HepG2 (cell line): Measurements from ENCODE around the gene EIF4G3. TPM values are rescaled to one million over a fixed set of nuclear protein-coding genes. Genes with fewer than 3 reads are reported as not detected.

Experiments used
- ATAC-seq: fragments of 200-7000 bp; cut with Tn5 transposase; 3 replicates; pipeline ENCODE4 v1.9.1; 2020; ENCODE audit warnings: mild to moderate bottlenecking, moderate library complexity
- BruUV-seq: library from RNA; stranded (reverse); fragments of 400-500 nt; replicated peaks from 2 replicates; lab custom pipeline; 2021; lab: Mats Ljungman, UMichigan
- CTCF ChIA-PET: fragments of 300-600 bp; formaldehyde crosslinking; extraction: SDS; loops from one replicate; lab custom pipeline; 2021; ENCODE audit warnings: low total read pairs, inconsistent platforms, low intra/inter-chr PET ratio; lab: Yijun Ruan, JAX
- POLR2A ChIA-PET: fragments of 350-600 bp; sonication (Branson Sonifier 250); formaldehyde crosslinking; loops from one replicate; lab custom pipeline; 2020; ENCODE audit warnings: antibody characterized with exemption, inconsistent platforms; lab: Yijun Ruan, JAX
- DNase-seq: peaks from one replicate; pipeline ENCODE4 v3.0.0-alpha.2; 2015; ENCODE audit warnings: low spot score
- FAIRE-seq: peaks from 3 replicates; lab custom pipeline; 2011; peaks lifted over from hg19 to GRCh38; lab: Jason Lieb, UNC
- H2AFZ ChIP-seq: one replicate; pipeline ENCODE4 v1.6.1; 2011; ENCODE audit warnings: low read length, inconsistent platforms
- H3K27ac ChIP-seq: fragments of 300-600 bp; 3 replicates; pipeline ENCODE4 v1.8.0; 2011; ENCODE audit warnings: mixed run types, mild to moderate bottlenecking, mixed read lengths, low read length, inconsistent platforms; ENCODE audit not compliant: insufficient read depth; ENCODE audit errors: extremely low read length
- H3K27me3 ChIP-seq, 2 experiments: fragments of 200-600 bp in 1 of 2; 2 replicates in 1 of 2; 3 replicates in 1 of 2; pipeline versions ENCODE4 v1.6.0 to v1.8.0; 2011; ENCODE audit warnings: low read length in 2 of 2, mild to moderate bottlenecking in 2 of 2, moderate library complexity in 2 of 2, inconsistent platforms in 1 of 2; ENCODE audit not compliant: insufficient read depth in 2 of 2, control insufficient read depth in 1 of 2
- H3K36me3 ChIP-seq, 2 experiments: fragments of 200-600 bp in 1 of 2; replicated peaks in 1 of 2; 2 replicates in 1 of 2; 3 replicates in 1 of 2; pipeline versions ENCODE4 v1.5.1 to v1.8.0; 2011; ENCODE audit warnings: low read length in 2 of 2, inconsistent platforms in 1 of 2; ENCODE audit not compliant: insufficient read depth in 2 of 2, control insufficient read depth in 1 of 2
- H3K4me1 ChIP-seq: 2 replicates; pipeline ENCODE4 v1.5.1; 2012; ENCODE audit warnings: low read length, inconsistent platforms; ENCODE audit not compliant: insufficient read depth
- H3K4me2 ChIP-seq: 2 replicates; pipeline ENCODE4 v1.6.0; 2011; ENCODE audit warnings: low read depth, low read length, inconsistent platforms
- H3K4me3 ChIP-seq, 3 experiments: fragments of 200-600 bp in 1 of 3; sonication (generic), shearing (Covaris generic) in 1 of 3; replicated peaks in 1 of 3; 2 replicates each; pipeline ENCODE4 v1.5.1; 2011 to 2016; ENCODE audit warnings: low read length in 3 of 3, inconsistent platforms in 2 of 3, low read depth in 2 of 3, mild to moderate bottlenecking in 2 of 3, control low read depth in 1 of 3, mixed read lengths in 1 of 3; ENCODE audit not compliant: insufficient read depth in 1 of 3
- H3K79me2 ChIP-seq: one replicate; pipeline ENCODE4 v1.6.1; 2011; ENCODE audit warnings: low read length, inconsistent platforms; ENCODE audit not compliant: insufficient read depth
- H3K9ac ChIP-seq: 2 replicates; pipeline ENCODE4 v1.6.0; 2011; ENCODE audit warnings: mild to moderate bottlenecking, low read depth, low read length, inconsistent platforms; ENCODE audit not compliant: insufficient read depth
- H3K9me3 ChIP-seq: 2 replicates; pipeline ENCODE4 v1.5.1; 2012; ENCODE audit warnings: mild to moderate bottlenecking, low read length
- H4K20me1 ChIP-seq: 2 replicates; pipeline ENCODE4 v1.6.0; 2011; ENCODE audit warnings: inconsistent platforms, mild to moderate bottlenecking, low read length, moderate library complexity; ENCODE audit not compliant: insufficient read depth
- AGO2 ChIP-seq: fragments of 200-400 bp; formaldehyde crosslinking; optimal IDR thresholded peaks from 2 replicates; pipeline ENCODE3; 2017; ENCODE audit warnings: mild to moderate bottlenecking, low read depth, low read length, moderate library complexity
- DNMT1 ChIP-seq: sonication (generic); formaldehyde crosslinking; IDR thresholded peaks from 2 replicates; pipeline ENCODE4 v1.5.1; 2020; ENCODE audit warnings: mild to moderate bottlenecking, missing genetic modification reagents
- EZH2 ChIP-seq: conservative IDR thresholded peaks from 2 replicates; pipeline ENCODE4 v1.6.1; 2012; ENCODE audit warnings: mild to moderate bottlenecking, low read depth, low read length, moderate library complexity
- HDAC1 ChIP-seq: sonication (generic); formaldehyde crosslinking; IDR thresholded peaks from 2 replicates; pipeline ENCODE4 v1.5.1; 2020; ENCODE audit warnings: mild to moderate bottlenecking, missing genetic modification reagents
- HNRNPLL ChIP-seq: fragments of 200-400 bp; formaldehyde crosslinking; IDR thresholded peaks from 2 replicates; pipeline ENCODE4 v1.6.1; 2017; ENCODE audit warnings: mild to moderate bottlenecking, low read depth, low read length; ENCODE audit not compliant: poor library complexity, severe bottlenecking
- KDM3A ChIP-seq: IDR thresholded peaks from 2 replicates; pipeline ENCODE4 v1.6.1; 2018; ENCODE audit warnings: low read depth, missing compliant biosample characterization
- STAG1 ChIP-seq: sonication (generic); formaldehyde crosslinking; IDR thresholded peaks from 2 replicates; pipeline ENCODE4 v1.4.0; 2020; ENCODE audit warnings: missing genetic modification reagents
- ZNF432 ChIP-seq: sonication (generic); formaldehyde crosslinking; IDR thresholded peaks from 2 replicates; pipeline ENCODE4 v1.5.0; 2020; ENCODE audit warnings: missing genetic modification reagents, mild to moderate bottlenecking, borderline replicate concordance
- ZNF883 ChIP-seq: sonication (generic); formaldehyde crosslinking; IDR thresholded peaks from 2 replicates; pipeline ENCODE4 v1.5.1; 2020; ENCODE audit warnings: mild to moderate bottlenecking, missing genetic modification reagents; ENCODE audit errors: not compliant biosample characterization
- ZSCAN20 ChIP-seq: sonication (generic); formaldehyde crosslinking; IDR thresholded peaks from 2 replicates; pipeline ENCODE4 v1.4.0; 2020; ENCODE audit warnings: missing genetic modification reagents, mild to moderate bottlenecking, borderline replicate concordance
- WGBS: methylation state at CpG from one replicate; pipeline ENCODE4 v1.1.6; 2017; ENCODE audit warnings: low lambda C conversion rate; 5-methylcytosine and 5-hydroxymethylcytosine counted together
- in situ Hi-C: cut with HindIII; loops from 2 replicates; pipeline ENCODE4 v1.10.0; 2017; ENCODE audit warnings: low pct_unique_long_range_greater_than_20kb; ENCODE audit not compliant: extremely low pct_ligation_motif_present
- intact Hi-C: fragments of 100-400 bp; cut with micrococcal nuclease; formaldehyde crosslinking; loops from one replicate; pipeline ENCODE4 v1.10.0; 2022; ENCODE audit not compliant: unreplicated experiment
- polyA plus RNA-seq, 8 experiments: library from polyadenylated mRNA; depleted of rRNA in 3 of 8; stranded (reverse) in 7 of 8; unstranded in 1 of 8; fragments of >200 nt; fragmentation: Illumina TruSeq in 4 of 8; extraction: Trizol in 4 of 8; gene quantifications; 2 replicates each; pipeline versions ENCODE4 v1.2.1 to v1.2.3, GENCODE V29; 2011 to 2016; ENCODE audit warnings: low read depth in 4 of 8, missing spikeins in 1 of 8, mixed read lengths in 1 of 8; ENCODE audit not compliant: insufficient read depth in 1 of 8
- total RNA-seq, 5 experiments: library from RNA; depleted of rRNA; stranded (reverse); fragments of >200 nt; fragmentation: Illumina TruSeq; extraction: Trizol; gene quantifications; 2 replicates each; pipeline ENCODE4 v1.2.3, GENCODE V29; 2016; ENCODE audit warnings: low read depth in 1 of 5
- TF ChIP-seq, protein P1 (sequence below): sonication (generic); formaldehyde crosslinking; IDR thresholded peaks from 2 replicates; pipeline ENCODE4 v1.5.0; 2020; ENCODE audit warnings: mild to moderate bottlenecking, missing genetic modification reagents, moderate library complexity
- TF ChIP-seq, protein P2 (sequence below): sonication (generic); formaldehyde crosslinking; IDR thresholded peaks from 2 replicates; pipeline ENCODE4 v1.4.0; 2020; ENCODE audit warnings: missing genetic modification reagents

Gene EIF4G3
- total and polyA plus RNA-seq, 2 of the 13 experiments (the other 11 are each of a cell fraction or from before 2014, with no cell fraction given): 22.2 to 27.6 TPM

DNA sequence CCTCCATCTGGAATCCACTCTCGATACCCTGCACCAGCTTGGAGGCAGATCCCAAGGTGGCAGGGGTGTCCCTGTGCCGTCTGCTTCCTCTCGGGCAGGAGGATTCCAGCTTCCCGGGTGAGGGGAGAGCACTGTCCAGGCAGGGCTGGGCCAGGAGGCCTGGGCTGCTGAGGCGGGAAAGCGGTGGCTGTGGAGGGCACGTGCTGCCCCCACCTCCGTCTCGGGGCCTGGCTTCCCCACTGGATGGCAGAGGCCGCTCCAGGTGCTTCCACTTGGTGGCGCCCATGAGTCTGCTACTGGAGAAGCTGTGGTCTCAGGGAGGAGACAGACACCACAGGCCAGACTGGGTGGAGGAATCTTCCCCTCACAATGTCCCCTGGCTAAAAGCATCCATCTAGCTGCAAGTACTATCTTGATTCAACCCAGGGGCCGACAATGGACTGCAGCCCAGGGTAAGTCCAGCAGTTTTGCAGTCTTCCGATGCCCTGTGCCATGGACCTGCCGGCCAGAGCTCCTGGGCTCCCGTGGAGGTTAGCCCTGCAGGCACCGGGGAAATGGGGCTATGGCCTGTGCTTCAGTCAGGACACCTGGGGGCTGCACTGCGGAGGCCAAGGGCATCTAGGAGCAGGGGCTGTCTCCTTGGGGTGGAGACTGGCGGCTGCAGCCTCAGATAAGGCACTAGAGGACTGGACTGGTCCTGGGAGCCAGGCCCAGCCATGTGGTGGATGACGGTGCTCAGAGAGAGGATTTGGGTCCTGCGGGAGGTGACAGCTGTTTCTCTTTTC, 41.3 kb upstream of the EIF4G3 start:
- H3K27me3 ChIP-seq: no peaks in the 10 kb centered on the region
- TF ChIP-seq, protein P1, sequence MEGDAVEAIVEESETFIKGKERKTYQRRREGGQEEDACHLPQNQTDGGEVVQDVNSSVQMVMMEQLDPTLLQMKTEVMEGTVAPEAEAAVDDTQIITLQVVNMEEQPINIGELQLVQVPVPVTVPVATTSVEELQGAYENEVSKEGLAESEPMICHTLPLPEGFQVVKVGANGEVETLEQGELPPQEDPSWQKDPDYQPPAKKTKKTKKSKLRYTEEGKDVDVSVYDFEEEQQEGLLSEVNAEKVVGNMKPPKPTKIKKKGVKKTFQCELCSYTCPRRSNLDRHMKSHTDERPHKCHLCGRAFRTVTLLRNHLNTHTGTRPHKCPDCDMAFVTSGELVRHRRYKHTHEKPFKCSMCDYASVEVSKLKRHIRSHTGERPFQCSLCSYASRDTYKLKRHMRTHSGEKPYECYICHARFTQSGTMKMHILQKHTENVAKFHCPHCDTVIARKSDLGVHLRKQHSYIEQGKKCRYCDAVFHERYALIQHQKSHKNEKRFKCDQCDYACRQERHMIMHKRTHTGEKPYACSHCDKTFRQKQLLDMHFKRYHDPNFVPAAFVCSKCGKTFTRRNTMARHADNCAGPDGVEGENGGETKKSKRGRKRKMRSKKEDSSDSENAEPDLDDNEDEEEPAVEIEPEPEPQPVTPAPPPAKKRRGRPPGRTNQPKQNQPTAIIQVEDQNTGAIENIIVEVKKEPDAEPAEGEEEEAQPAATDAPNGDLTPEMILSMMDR (CRISPR knock-in tag): peak; percentile 59
- TF ChIP-seq ZSCAN20: no peak
- TF ChIP-seq AGO2: peak; percentile 53
- TF ChIP-seq STAG1 (CRISPR knock-in tag): peak; percentile 20; the same call in 1 of the 2 replicates
- no peak for TF ChIP-seq ZNF883
- TF ChIP-seq HNRNPLL: peak; percentile 18
- TF ChIP-seq KDM3A (CRISPR knock-in tag): no peak
- TF ChIP-seq, protein P2, sequence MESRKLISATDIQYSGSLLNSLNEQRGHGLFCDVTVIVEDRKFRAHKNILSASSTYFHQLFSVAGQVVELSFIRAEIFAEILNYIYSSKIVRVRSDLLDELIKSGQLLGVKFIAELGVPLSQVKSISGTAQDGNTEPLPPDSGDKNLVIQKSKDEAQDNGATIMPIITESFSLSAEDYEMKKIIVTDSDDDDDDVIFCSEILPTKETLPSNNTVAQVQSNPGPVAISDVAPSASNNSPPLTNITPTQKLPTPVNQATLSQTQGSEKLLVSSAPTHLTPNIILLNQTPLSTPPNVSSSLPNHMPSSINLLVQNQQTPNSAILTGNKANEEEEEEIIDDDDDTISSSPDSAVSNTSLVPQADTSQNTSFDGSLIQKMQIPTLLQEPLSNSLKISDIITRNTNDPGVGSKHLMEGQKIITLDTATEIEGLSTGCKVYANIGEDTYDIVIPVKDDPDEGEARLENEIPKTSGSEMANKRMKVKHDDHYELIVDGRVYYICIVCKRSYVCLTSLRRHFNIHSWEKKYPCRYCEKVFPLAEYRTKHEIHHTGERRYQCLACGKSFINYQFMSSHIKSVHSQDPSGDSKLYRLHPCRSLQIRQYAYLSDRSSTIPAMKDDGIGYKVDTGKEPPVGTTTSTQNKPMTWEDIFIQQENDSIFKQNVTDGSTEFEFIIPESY (CRISPR knock-in tag): peak; percentile 87
- TF ChIP-seq EZH2: no peak
- no peak for TF ChIP-seq DNMT1 (CRISPR knock-in tag)
- no peak for TF ChIP-seq HDAC1 (CRISPR knock-in tag)
- no peak for TF ChIP-seq ZNF432 (CRISPR knock-in tag)
- H2AFZ ChIP-seq: no peak overlapping the region
- DNase-seq (peak; percentile 16), FAIRE-seq (no peak), ATAC-seq (peak; percentile 71)
- ChIA-PET CTCF (no interaction called here), POLR2A (no interaction called here)
- H3K36me3 ChIP-seq: peaks cover 8 to 10% of the 10 kb centered on the region in 2 experiments; a peak in 3 of 5 replicates
- 87% methylated on average over 6 of the region's 20 CpGs for whole genome bisulfite sequencing
- intact Hi-C loops: no loop called here
- no peaks in the 10 kb centered on the region for H3K4me1 ChIP-seq
- BruUV-seq: no TSS peak
- no peaks in the 10 kb centered on the region for H3K9me3 ChIP-seq
- H3K9ac ChIP-seq: no peak overlapping the region
- no peaks in the 10 kb centered on the region for H4K20me1 ChIP-seq
- in situ Hi-C loops: no loop called here
- H3K79me2 ChIP-seq: no peaks in the 10 kb centered on the region
- H3K27ac ChIP-seq: no peak overlapping the region
- no peak overlapping the region for H3K4me3 ChIP-seq
- no peak overlapping the region for H3K4me2 ChIP-seq
